Astrocyte of the cerebellum (primary cell): Measurements from ENCODE around the gene SEMA5B.
A peak's percentile ranks its signal among the peaks of the same experiment; 100 is the strongest.

Experiments
- DNase-seq: peaks from one replicate; pipeline ENCODE4 v3.0.0-alpha.2; 2011; ENCODE audit warnings: low read depth
- H3K4me3 ChIP-seq: 2 replicates; pipeline ENCODE4 v1.5.1; 2011; ENCODE audit warnings: mild to moderate bottlenecking, low read depth, low read length, moderate library complexity
- CTCF ChIP-seq: IDR thresholded peaks from 2 replicates; pipeline ENCODE4 v1.5.1; 2012; ENCODE audit warnings: low read length, low read depth, moderate library complexity, mild to moderate bottlenecking; ENCODE audit errors: missing control alignments
- in situ Hi-C: cut with HindIII; loops from 2 replicates; pipeline ENCODE4 v1.10.0; 2017; ENCODE audit warnings: low sequenced_read_pairs

Gene SEMA5B

GRCh38 chr3:123032057-123032456 is 4.5 kb upstream of the SEMA5B start:
- in situ Hi-C loops: no loop called here
- no peak for TF ChIP-seq CTCF
- DNase-seq: no peak
- H3K4me3 ChIP-seq: no peak overlapping the region

GRCh38 chr3:123031051-123031450 is 3.5 kb upstream of the SEMA5B start:
- DNase-seq: no peak
- in situ Hi-C loops: no loop called here
- H3K4me3 ChIP-seq: no peak overlapping the region
- no peak for TF ChIP-seq CTCF

- DNase-seq: peak; percentile 66
- TF ChIP-seq CTCF: peak; percentile 60
- H3K4me3 ChIP-seq: peak overlapping the region; percentile 34
- in situ Hi-C loops: no loop called here
Observed at GRCh38 chr3:123028233-123028828, 768 bp upstream of the SEMA5B start.

- in situ Hi-C loops: no loop called here
- peak overlapping the region; percentile 34 for H3K4me3 ChIP-seq
- no peak for TF ChIP-seq CTCF
- DNase-seq: no peak
Observed at GRCh38 chr3:123026565-123027291, 835 bp downstream of the SEMA5B start.

- in situ Hi-C loops: no loop called here
- no peak for TF ChIP-seq CTCF
- peak overlapping the region; percentile 34 for H3K4me3 ChIP-seq
- DNase-seq: no peak
Observed at GRCh38 chr3:123025642-123026521, 1.7 kb downstream of the SEMA5B start.

- no peak for DNase-seq
- no peak for TF ChIP-seq CTCF
- in situ Hi-C loops: no loop called here
- no peak overlapping the region for H3K4me3 ChIP-seq
Observed at GRCh38 chr3:123024056-123024455, 3.5 kb downstream of the SEMA5B start.
